Measurements from ENCODE around the gene SYNJ1.
"Not testable (repeated sequence)": the region's sequence is repeated elsewhere in the genome, so short reads cannot be mapped to it uniquely, and the experiment has no call there.

SYNJ1 gene

GRCh38 chr21:32727687-32728455, at the start of gene SYNJ1:
Gene SYNJ1, minus strand, starts transcription at chr21:32728013. Its CDS starts 1,118 bp downstream, at chr21:32726895.
- peak; percentile 94 for DNase-seq (ENCODE audit: low read depth)

GRCh38 chr21:32777269-32777668, 49.5 kb upstream of the SYNJ1 start:
- DNase-seq (ENCODE audit: low read depth) = no peak

GRCh38 chr21:32776743-32777142, 48.9 kb upstream of the SYNJ1 start:
- DNase-seq (ENCODE audit: low read depth) = no peak

- not testable (repeated sequence) for DNase-seq (ENCODE audit: low read depth)
Measured at GRCh38 chr21:32773048-32773344, 45.2 kb upstream of the SYNJ1 start.

- DNase-seq (ENCODE audit: low read depth) = peak; percentile 23
Measured at GRCh38 chr21:32772281-32773047, 44.7 kb upstream of the SYNJ1 start.

GRCh38 chr21:32770871-32771523, 43.2 kb upstream of the SYNJ1 start:
- peak; percentile 51 for DNase-seq (ENCODE audit: low read depth)

GRCh38 chr21:32768530-32768929, 40.7 kb upstream of the SYNJ1 start:
- no peak for DNase-seq (ENCODE audit: low read depth)

GRCh38 chr21:32765058-32765457, 37.2 kb upstream of the SYNJ1 start:
- DNase-seq (ENCODE audit: low read depth) = no peak

GRCh38 chr21:32764186-32764585, 36.4 kb upstream of the SYNJ1 start:
- DNase-seq (ENCODE audit: low read depth) = no peak

GRCh38 chr21:32757804-32758203, 30.0 kb upstream of the SYNJ1 start:
- DNase-seq (ENCODE audit: low read depth) = no peak

GRCh38 chr21:32756096-32756495, 28.3 kb upstream of the SYNJ1 start:
- no peak for DNase-seq (ENCODE audit: low read depth)

GRCh38 chr21:32753818-32754585, 26.2 kb upstream of the SYNJ1 start:
- no peak for DNase-seq (ENCODE audit: low read depth)

GRCh38 chr21:32750405-32750804, 22.6 kb upstream of the SYNJ1 start:
- DNase-seq (ENCODE audit: low read depth) = no peak

- no peak for DNase-seq (ENCODE audit: low read depth)
Measured at GRCh38 chr21:32749662-32750061, 21.8 kb upstream of the SYNJ1 start.

- no peak for DNase-seq (ENCODE audit: low read depth)
Measured at GRCh38 chr21:32748529-32748928, 20.7 kb upstream of the SYNJ1 start.

GRCh38 chr21:32747396-32747795, 19.6 kb upstream of the SYNJ1 start:
- DNase-seq (ENCODE audit: low read depth) = no peak

GRCh38 chr21:32746711-32747110, 18.9 kb upstream of the SYNJ1 start:
- not testable (repeated sequence) for DNase-seq (ENCODE audit: low read depth)

- no peak for DNase-seq (ENCODE audit: low read depth)
Measured at GRCh38 chr21:32742396-32742795, 14.6 kb upstream of the SYNJ1 start.

- no peak for DNase-seq (ENCODE audit: low read depth)
Measured at GRCh38 chr21:32741336-32741735, 13.5 kb upstream of the SYNJ1 start.

- no peak for DNase-seq (ENCODE audit: low read depth)
Measured at GRCh38 chr21:32739946-32740345, 12.1 kb upstream of the SYNJ1 start.

GRCh38 chr21:32736083-32736482, 8.3 kb upstream of the SYNJ1 start:
- DNase-seq (ENCODE audit: low read depth) = not testable (repeated sequence)

- no peak for DNase-seq (ENCODE audit: low read depth)
Measured at GRCh38 chr21:32735524-32735923, 7.7 kb upstream of the SYNJ1 start.
